Measurements from ENCODE around the gene TFEB. TPM values are rescaled to one million over a fixed set of nuclear protein-coding genes. Genes with fewer than 3 reads are reported as not detected.

TFEB gene
- total RNA-seq, 1 donor from 2014 or later, result 14.9 TPM

DNA sequence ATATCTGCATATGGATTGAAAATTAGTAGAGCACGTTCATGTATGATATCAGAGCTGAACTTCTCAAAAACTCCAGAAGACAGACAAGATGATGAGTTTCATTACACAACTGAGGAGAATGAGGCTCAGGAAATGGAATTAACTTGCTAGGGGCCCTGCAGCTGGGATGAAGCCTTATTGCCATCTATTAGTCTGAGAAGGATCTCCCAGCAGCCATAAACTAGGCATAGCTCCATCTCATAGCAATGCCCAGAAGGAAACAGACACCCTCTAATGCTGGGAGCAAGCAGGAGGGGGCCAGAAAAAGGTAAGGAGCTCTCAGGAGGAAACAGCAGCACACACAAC is 18.0 kb downstream of the TFEB start:
- H3K4me3 Mint-ChIP-seq, result no peak overlapping the region
- intact Hi-C loops (cut with micrococcal nuclease), result no loop called here
- no peaks in the 10 kb centered on the region for H3K27me3 Mint-ChIP-seq
- DNase-seq, result no peak
- peaks cover 13% of the 10 kb centered on the region for H3K4me1 Mint-ChIP-seq
- no peaks in the 10 kb centered on the region for H3K9me3 Mint-ChIP-seq
- H3K27ac Mint-ChIP-seq, result no peak overlapping the region
- no peaks in the 10 kb centered on the region for H3K36me3 Mint-ChIP-seq (ENCODE audit: low read depth)

DNA sequence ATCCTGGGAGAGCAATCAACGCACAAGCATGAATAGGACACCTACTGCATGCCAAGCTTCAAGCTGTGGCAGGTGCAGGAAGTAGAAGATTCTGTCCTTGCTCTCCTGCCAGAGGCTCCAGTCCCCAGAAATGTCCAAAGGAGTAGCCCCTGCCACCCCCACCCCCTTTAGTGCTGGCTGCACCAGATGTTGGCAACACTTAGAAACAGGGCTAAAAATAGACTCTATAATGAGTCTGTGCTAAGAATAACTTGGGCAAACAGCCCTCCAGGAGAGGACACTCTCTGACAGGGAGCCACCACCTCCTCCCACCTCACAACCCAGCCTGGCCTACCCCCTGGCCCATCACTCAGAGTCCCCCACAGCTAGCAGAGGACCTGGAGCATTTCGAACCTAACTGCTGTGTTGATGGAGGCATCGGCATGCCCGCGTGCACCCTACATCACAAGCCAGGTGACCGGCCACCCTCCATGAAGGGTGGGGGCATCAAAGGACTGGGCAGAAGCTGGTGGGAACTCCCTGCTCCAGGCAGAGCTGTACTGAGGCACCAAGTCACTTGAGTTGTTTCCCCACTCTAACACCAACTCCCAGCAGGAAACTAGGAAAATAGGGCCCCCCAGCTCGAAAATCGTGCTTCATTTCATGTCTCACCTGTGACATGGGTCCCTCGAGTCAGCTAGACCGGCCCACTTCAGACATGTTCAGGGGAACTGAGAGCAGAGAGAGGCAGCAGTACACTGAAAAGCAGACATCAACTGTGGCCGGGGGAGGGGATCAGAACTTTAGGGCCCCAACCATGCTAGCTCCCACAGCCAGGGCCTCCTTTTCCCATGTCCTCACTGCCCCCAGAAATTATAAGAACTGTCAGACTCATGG is 18.7 kb downstream of the TFEB start:
- H3K4me1 Mint-ChIP-seq, result peaks cover 13% of the 10 kb centered on the region
- no peaks in the 10 kb centered on the region for H3K9me3 Mint-ChIP-seq
- intact Hi-C loops (cut with micrococcal nuclease), result no loop called here
- no peak overlapping the region for H3K27ac Mint-ChIP-seq
- no peaks in the 10 kb centered on the region for H3K27me3 Mint-ChIP-seq
- H3K36me3 Mint-ChIP-seq (ENCODE audit: low read depth), result no peaks in the 10 kb centered on the region
- no peak for DNase-seq
- H3K4me3 Mint-ChIP-seq, result no peak overlapping the region

DNA sequence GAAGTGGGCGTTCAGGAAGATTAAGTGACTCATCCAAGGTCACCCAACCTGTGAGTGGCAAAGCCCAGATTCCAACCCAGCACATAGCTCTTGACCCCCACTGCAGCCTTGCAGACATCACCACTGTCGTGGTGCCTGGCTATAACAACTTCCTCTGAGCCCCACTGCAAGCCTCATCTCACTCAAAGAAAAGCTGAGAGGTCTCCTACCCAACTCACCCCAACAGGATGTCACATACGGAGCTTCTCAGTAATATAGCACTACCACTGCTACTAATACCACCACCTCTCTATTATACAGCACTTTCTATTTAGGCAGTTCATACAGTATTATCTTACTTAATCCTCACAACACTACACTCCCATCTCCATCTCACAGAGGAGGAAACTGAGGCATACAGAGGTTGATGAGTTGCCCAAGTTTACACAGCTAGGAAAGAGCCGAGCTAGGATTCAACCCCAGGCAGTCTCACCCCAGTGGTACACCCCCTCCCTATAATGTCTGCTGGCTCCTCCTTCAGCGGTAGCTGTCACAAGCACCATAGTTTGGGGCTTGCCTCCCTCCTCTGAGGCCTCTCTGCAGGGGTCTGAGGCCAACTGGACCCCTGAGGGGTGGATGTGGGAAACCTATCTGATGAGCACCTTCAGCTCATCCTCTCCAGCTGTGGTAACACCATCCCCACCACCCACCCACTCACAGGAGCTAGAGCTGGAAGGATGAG is 19.5 kb downstream of the TFEB start:
- H3K4me1 Mint-ChIP-seq, result peaks cover 13% of the 10 kb centered on the region
- no peaks in the 10 kb centered on the region for H3K27me3 Mint-ChIP-seq
- H3K36me3 Mint-ChIP-seq (ENCODE audit: low read depth), result no peaks in the 10 kb centered on the region
- DNase-seq, result no peak
- no peak overlapping the region for H3K4me3 Mint-ChIP-seq
- H3K27ac Mint-ChIP-seq, result no peak overlapping the region
- intact Hi-C loops (cut with micrococcal nuclease), result no loop called here
- H3K9me3 Mint-ChIP-seq, result no peaks in the 10 kb centered on the region

DNA sequence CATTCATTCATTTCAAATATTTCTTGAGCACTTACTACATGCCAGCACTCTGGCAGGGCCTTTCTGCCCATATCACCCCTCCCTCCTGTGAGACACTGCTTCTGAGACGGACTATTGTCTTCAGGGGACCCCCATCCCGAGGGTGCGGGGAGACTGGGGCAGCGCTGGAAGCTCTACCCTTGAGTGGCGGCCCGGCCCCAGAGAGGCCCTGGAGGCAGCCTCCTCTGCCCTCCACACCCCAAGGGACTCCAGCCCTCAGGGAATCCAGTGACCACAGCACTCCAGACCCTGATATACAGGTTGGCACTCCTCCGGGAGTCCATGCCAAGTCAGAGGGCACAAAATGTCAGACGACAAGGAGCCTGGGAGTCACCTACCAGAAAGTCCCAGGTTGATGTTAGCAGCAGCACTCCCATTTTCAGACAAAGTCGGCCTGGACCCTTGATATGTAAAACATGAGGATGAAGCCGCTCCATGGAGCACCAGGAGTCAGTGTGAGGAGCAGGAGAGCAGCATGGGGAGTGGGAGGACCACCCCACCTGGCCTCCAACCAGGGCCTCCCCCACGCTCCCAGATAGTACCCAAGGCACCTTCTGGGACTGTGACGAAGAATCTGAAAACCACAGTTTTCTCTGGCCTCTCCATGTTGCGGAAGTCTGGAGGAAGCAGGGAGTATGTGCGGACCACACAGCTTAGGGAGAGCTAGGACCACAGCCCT is 20.7 kb downstream of the TFEB start:
- H3K27ac Mint-ChIP-seq, result no peak overlapping the region
- H3K4me3 Mint-ChIP-seq, result no peak overlapping the region
- no peak for DNase-seq
- no peaks in the 10 kb centered on the region for H3K9me3 Mint-ChIP-seq
- no peaks in the 10 kb centered on the region for H3K27me3 Mint-ChIP-seq
- intact Hi-C loops (cut with micrococcal nuclease), result no loop called here
- H3K4me1 Mint-ChIP-seq, result peaks cover 13% of the 10 kb centered on the region
- H3K36me3 Mint-ChIP-seq (ENCODE audit: low read depth), result no peaks in the 10 kb centered on the region

DNA sequence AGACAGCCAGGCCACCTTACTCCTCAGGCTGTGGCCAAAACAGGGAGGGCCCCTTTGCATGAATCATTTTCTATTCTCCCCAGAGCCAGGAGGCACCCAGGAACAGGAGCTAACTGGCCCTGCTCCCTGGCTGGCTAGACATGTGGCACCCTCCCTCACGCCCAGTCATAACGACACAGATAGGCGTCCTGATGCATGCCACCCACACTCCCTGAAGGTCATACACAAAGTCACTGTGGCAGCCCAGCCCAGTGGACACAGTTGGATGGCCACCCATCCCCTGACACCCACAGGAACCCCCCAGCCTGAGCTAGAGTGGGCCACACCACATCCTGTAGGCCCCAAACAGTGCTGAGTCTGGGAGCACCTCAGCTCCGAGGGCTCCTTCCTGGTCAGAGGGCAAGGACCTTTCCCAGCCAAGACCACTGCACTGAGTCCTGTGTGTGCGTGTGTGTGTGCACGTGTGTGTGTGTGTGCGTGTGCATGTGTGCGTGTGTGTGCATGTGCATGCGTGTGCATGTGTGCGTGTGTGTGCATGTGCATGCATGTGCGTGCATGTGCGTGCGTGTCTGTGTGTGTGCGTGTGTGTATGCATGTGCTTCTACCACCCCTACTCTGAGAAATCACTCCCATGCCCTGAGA is 21.6 kb downstream of the TFEB start:
- no peak for DNase-seq
- Mint-ChIP-seq H3K4me3 (no peak overlapping the region), H3K4me1 (peaks cover 13% of the 10 kb centered on the region), H3K27ac (no peak overlapping the region), H3K27me3 (no peaks in the 10 kb centered on the region), H3K36me3 (ENCODE audit: low read depth) (no peaks in the 10 kb centered on the region), H3K9me3 (no peaks in the 10 kb centered on the region)
- intact Hi-C loops (cut with micrococcal nuclease), result no loop called here

DNA sequence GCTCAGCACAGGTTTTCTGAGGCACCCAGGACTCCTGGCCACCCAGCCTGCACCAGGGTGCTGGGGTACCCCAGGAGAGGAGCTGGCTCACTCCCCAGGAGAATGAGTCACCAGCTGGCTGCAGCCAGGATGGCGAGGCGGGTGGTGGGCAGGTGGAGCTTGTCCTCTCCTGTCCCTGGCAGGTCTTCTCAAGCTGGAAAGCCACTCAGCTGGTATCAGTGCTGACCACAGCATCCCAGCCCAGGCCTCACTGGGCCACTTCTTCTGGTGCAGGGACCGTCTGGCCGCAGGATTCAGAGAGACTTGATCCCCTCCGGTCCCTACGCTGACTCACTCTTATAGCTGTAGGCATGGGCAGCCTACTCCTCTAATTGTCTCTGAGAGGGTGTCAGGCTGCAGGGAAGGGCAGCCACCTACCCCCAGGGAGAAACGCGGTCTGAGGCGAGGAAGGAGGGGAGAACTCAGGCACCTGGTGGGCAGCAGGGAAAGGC is 22.2 kb downstream of the TFEB start:
- no peaks in the 10 kb centered on the region for H3K9me3 Mint-ChIP-seq
- peaks cover 18% of the 10 kb centered on the region for H3K4me1 Mint-ChIP-seq
- H3K27me3 Mint-ChIP-seq, result no peaks in the 10 kb centered on the region
- no peak for DNase-seq
- H3K27ac Mint-ChIP-seq, result no peak overlapping the region
- peaks cover 2% of the 10 kb centered on the region for H3K36me3 Mint-ChIP-seq (ENCODE audit: low read depth)
- intact Hi-C loops (cut with micrococcal nuclease), result no loop called here
- H3K4me3 Mint-ChIP-seq, result no peak overlapping the region

DNA sequence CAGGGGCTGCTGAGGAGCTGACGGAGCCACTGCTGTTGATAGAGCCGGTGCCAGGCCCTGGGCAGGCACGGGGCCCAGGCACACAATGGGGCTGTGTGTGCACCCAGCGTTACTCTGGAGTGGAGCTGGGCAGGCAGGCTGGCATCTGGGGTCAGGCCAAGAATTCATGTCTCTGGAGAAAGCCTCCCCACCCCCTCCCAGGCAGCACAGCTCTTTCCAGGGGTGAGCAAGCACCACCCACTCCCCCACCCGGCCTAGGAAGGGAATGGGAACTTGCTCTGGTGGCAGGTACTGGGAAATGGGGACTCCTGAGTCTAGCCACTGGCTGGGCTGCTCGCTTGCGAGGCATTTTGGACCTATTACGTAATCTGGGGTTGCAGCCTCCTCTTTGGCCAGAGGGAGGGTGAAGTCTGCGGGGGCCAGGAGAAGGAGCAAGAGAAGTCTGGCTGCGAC is 22.7 kb downstream of the TFEB start:
- Mint-ChIP-seq H3K9me3 (no peaks in the 10 kb centered on the region), H3K27me3 (no peaks in the 10 kb centered on the region), H3K4me3 (no peak overlapping the region), H3K4me1 (peaks cover 23% of the 10 kb centered on the region), H3K27ac (no peak overlapping the region), H3K36me3 (ENCODE audit: low read depth) (peaks cover 6% of the 10 kb centered on the region)
- no peak for DNase-seq
- intact Hi-C loops (cut with micrococcal nuclease), result no loop called here

DNA sequence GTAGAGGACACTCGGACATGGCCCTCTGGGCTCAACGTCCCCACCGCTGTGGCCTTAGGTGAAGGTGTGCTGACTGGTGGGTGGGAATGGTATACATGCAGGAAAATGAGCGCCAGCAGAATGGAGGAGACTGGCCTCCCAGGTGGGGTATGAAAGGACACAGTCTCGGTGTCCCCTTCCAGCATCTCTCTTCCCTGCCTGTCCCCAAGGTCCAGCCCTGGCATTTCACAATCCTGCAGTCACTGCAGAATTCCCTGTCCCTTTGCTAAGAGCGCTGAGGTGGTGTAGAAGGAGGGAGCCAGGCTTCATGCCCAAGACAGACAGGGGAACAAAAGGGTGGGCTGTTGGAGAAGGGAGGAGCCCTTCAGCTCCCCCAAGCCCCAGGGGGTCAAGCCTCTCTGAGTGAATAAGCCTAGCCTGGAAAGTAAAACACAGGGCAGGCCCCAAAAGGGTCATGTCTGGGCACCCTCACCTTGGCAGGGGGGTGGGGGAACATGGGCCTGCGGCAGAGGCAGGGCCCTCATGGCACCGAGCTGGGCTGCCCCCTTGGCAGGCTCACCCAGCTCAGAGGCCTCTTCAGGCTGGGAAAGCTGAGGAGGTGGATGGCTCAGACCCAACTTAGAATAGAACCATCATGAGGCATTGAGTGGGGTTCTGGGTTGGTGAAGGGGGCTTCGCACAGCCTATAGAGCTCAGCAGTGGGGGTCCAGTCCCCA is 23.9 kb downstream of the TFEB start:
- peaks cover 7% of the 10 kb centered on the region for H3K36me3 Mint-ChIP-seq (ENCODE audit: low read depth)

DNA sequence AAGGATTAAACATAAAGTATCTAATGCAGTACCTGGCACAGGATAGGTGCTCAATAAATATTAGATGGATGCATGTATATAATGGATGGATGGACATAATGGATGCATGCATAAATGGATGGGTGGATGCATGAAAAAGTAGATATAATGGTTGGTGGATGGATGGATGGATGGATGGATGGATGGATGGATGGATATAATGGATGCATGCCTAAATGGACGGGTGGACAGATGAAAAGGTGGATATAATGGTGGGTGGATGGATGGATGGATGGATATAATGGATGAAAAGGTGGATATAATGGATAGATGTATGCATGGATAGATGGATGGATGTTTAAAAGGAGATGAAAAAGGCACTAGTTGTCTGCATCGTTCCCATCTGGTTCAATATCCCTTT is 26.0 kb downstream of the TFEB start:
- peaks cover 31% of the 10 kb centered on the region for H3K4me1 Mint-ChIP-seq
- peaks cover 7% of the 10 kb centered on the region for H3K36me3 Mint-ChIP-seq (ENCODE audit: low read depth)
- H3K27me3 Mint-ChIP-seq, result no peaks in the 10 kb centered on the region
- intact Hi-C loops (cut with micrococcal nuclease), result no loop called here
- DNase-seq, result no peak
- no peak overlapping the region for H3K4me3 Mint-ChIP-seq
- no peaks in the 10 kb centered on the region for H3K9me3 Mint-ChIP-seq
- H3K27ac Mint-ChIP-seq, result no peak overlapping the region

More for the DNA sequence above, 23.9 kb downstream of the TFEB start:
- intact Hi-C loops (cut with micrococcal nuclease), result no loop called here
- no peaks in the 10 kb centered on the region for H3K27me3 Mint-ChIP-seq
- peaks cover 30% of the 10 kb centered on the region for H3K4me1 Mint-ChIP-seq
- H3K4me3 Mint-ChIP-seq, result no peak overlapping the region
- no peaks in the 10 kb centered on the region for H3K9me3 Mint-ChIP-seq
- DNase-seq, result no peak
- no peak overlapping the region for H3K27ac Mint-ChIP-seq

DNA sequence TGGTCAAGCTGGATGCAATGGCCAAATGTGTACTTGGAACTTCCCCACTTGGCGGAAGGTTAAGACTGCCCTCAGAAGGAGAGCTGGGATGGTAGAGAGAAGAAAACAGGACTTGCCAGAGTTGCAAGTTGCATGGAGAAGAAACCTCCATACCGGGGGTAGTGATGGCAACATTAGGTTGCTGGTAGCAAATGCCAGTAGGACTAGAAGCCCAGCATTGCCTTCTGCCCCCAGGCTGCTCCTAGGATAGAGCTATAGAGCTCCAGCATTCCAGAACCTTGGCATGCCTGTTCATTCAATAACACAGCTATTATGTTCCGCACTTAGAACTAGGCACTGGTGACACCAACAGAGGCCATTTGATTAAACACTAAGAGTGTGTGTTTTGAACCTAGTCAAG is 26.6 kb downstream of the TFEB start:
- intact Hi-C loops (cut with micrococcal nuclease), result no loop called here
- Mint-ChIP-seq H3K4me3 (no peak overlapping the region), H3K4me1 (peaks cover 31% of the 10 kb centered on the region), H3K9me3 (no peaks in the 10 kb centered on the region), H3K36me3 (ENCODE audit: low read depth) (peaks cover 7% of the 10 kb centered on the region), H3K27ac (peak overlapping the region; percentile 52), H3K27me3 (no peaks in the 10 kb centered on the region)
- DNase-seq, result no peak

DNA sequence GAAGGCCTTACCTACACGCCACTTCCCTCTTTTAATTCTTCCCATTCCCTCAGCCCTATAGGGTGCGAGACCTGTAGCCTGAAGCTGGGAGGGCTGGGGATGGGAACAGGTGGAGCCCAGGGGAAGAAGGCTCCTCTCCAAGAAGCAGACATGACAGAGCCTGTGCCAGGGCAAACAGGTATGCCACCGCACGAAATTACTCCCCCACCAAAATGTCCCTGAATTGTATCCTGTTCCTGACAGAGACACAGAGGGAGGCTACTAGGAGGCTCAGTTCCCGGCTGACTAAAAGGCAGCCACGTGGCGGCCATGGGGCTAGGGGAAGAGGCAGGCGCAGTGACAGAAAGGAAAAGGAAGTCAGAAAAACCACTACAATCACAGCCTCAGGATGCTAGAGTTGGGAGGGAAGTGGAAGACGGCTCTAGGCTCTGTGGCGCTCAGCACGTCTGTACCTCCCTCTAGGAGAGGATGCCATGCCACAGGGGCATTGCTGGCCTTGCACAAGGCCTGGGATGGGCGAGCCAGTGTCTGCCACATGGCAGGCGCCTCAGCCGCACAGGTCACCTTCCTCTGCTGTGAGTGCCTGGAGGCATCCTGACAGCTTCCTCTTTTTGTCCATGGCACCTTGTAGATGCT is 27.7 kb downstream of the TFEB start:
- DNase-seq, result peak; percentile 84
- peak overlapping the region; percentile 83 for H3K27ac Mint-ChIP-seq
- H3K4me3 Mint-ChIP-seq, result peak overlapping the region; percentile 21
- H3K36me3 Mint-ChIP-seq (ENCODE audit: low read depth), result peaks cover 7% of the 10 kb centered on the region
- peaks cover 29% of the 10 kb centered on the region for H3K4me1 Mint-ChIP-seq
- no peaks in the 10 kb centered on the region for H3K9me3 Mint-ChIP-seq
- no peaks in the 10 kb centered on the region for H3K27me3 Mint-ChIP-seq
- intact Hi-C loops (cut with micrococcal nuclease), result loop anchor here (2.0 kb wide), 1 partner anchor 27 kb away; the partner anchor contains the start of gene TFEB

DNA sequence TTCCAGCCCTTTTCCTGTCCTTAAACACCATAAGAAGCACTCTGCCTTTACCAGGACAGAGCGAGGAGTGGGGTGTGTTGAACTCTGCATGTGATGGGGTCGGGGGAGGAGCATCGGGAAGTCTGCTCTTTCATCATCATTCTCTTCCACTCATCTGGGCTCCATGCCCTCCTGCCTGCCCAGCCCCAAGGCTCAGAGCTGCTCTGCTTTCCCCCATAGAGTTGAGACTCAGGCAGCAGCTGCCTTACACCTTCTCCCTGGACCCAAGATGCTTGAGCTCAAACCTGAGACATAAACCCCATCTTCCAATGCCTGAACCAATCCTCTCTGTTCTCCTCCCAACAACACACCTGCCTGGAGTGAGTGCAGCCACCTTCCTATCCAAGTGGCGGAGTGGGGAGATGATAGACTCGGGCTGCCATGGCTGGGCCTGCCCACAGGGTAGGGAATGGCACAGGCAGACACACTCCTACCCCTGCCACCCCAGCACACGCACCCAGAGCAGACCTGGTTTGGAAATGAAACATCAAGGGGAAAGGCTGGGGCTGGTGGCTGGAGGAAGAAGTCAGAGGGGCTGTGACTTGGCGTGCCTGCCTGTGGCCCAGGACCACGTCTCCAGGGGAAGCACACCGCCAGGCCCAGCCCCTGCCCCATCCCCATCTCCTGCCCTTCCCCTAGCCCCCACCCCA is 28.4 kb downstream of the TFEB start:
- intact Hi-C loops (cut with micrococcal nuclease), result loop anchor here (2.0 kb wide), 1 partner anchor 28 kb away; the partner anchor contains the start of gene TFEB
- no peak for DNase-seq
- Mint-ChIP-seq H3K4me1 (peaks cover 29% of the 10 kb centered on the region), H3K4me3 (peak overlapping the region; percentile 21), H3K27me3 (no peaks in the 10 kb centered on the region), H3K36me3 (ENCODE audit: low read depth) (peaks cover 7% of the 10 kb centered on the region), H3K27ac (peak overlapping the region; percentile 83), H3K9me3 (no peaks in the 10 kb centered on the region)
